ENCODE results near the gene UBE2Q2.

Gene UBE2Q2

GRCh38 chr15:75923756-75924155 is 80.5 kb downstream of the UBE2Q2 start:
- DNase-seq (ENCODE audit: low spot score): no peak

- no peak for DNase-seq (ENCODE audit: low spot score)
Observed at GRCh38 chr15:75924576-75924975, 81.3 kb downstream of the UBE2Q2 start.

- DNase-seq (ENCODE audit: low spot score): no peak
Observed at GRCh38 chr15:75925440-75925839, 82.2 kb downstream of the UBE2Q2 start.

GRCh38 chr15:75926931-75927330 is 83.7 kb downstream of the UBE2Q2 start:
- no peak for DNase-seq (ENCODE audit: low spot score)

- DNase-seq (ENCODE audit: low spot score): no peak
Observed at GRCh38 chr15:75927601-75928000, 84.4 kb downstream of the UBE2Q2 start.

GRCh38 chr15:75928680-75929608 is 85.7 kb downstream of the UBE2Q2 start:
- peak; percentile 36 for DNase-seq (ENCODE audit: low spot score)

GRCh38 chr15:75929799-75930565 is 86.7 kb downstream of the UBE2Q2 start:
- no peak for DNase-seq (ENCODE audit: low spot score)

GRCh38 chr15:75930866-75931265 is 87.6 kb downstream of the UBE2Q2 start:
- no peak for DNase-seq (ENCODE audit: low spot score)

- DNase-seq (ENCODE audit: low spot score): no peak
Observed at GRCh38 chr15:75942464-75942863, 99.2 kb downstream of the UBE2Q2 start.

- DNase-seq (ENCODE audit: low spot score): no peak
Observed at GRCh38 chr15:75943246-75943645, 100.0 kb downstream of the UBE2Q2 start.

- no peak for DNase-seq (ENCODE audit: low spot score)
Observed at GRCh38 chr15:75943713-75944215, 100.5 kb downstream of the UBE2Q2 start.

- DNase-seq (ENCODE audit: low spot score): no peak
Observed at GRCh38 chr15:75945953-75946352, 102.7 kb downstream of the UBE2Q2 start.

- no peak for DNase-seq (ENCODE audit: low spot score)
Observed at GRCh38 chr15:75947092-75947491, 103.8 kb downstream of the UBE2Q2 start.

GRCh38 chr15:75948761-75949296 is 105.6 kb downstream of the UBE2Q2 start:
- no peak for DNase-seq (ENCODE audit: low spot score)

Data from HuH-7 (cell line).